ENCODE data around the gene ADCY5.

ADCY5 gene

GRCh38 chr3:123321806-123322205, 127.1 kb downstream of the ADCY5 start:
- DNase-seq = no peak

- no peak for DNase-seq
Measured at GRCh38 chr3:123320221-123320620, 128.7 kb downstream of the ADCY5 start.

GRCh38 chr3:123319760-123320159, 129.1 kb downstream of the ADCY5 start:
- DNase-seq = no peak

- DNase-seq = no peak
Measured at GRCh38 chr3:123318374-123318773, 130.5 kb downstream of the ADCY5 start.

- no peak for DNase-seq
Measured at GRCh38 chr3:123317716-123318115, 131.2 kb downstream of the ADCY5 start.

GRCh38 chr3:123315271-123315595, 133.7 kb downstream of the ADCY5 start:
- DNase-seq = no peak

GRCh38 chr3:123314359-123315270, 134.3 kb downstream of the ADCY5 start:
- DNase-seq = no peak

GRCh38 chr3:123313889-123314288, 135.0 kb downstream of the ADCY5 start:
- DNase-seq = no peak

- DNase-seq = no peak
Measured at GRCh38 chr3:123312331-123313265, 136.3 kb downstream of the ADCY5 start.

- no peak for DNase-seq
Measured at GRCh38 chr3:123311201-123311600, 137.7 kb downstream of the ADCY5 start.

GRCh38 chr3:123310741-123311140, 138.1 kb downstream of the ADCY5 start:
- DNase-seq = no peak

- no peak for DNase-seq
Measured at GRCh38 chr3:123310186-123310585, 138.7 kb downstream of the ADCY5 start.

- no peak for DNase-seq
Measured at GRCh38 chr3:123307064-123307463, 141.8 kb downstream of the ADCY5 start.

- DNase-seq = no peak
Measured at GRCh38 chr3:123305192-123305591, 143.7 kb downstream of the ADCY5 start.

- DNase-seq = no peak
Measured at GRCh38 chr3:123303976-123304560, 144.8 kb downstream of the ADCY5 start.

GRCh38 chr3:123302961-123303360, 145.9 kb downstream of the ADCY5 start:
- DNase-seq = no peak

GRCh38 chr3:123301331-123302184, 147.3 kb downstream of the ADCY5 start:
- no peak for DNase-seq

GRCh38 chr3:123300583-123300982, 148.3 kb downstream of the ADCY5 start:
- no peak for DNase-seq

- DNase-seq = no peak
Measured at GRCh38 chr3:123300056-123300455, 148.8 kb downstream of the ADCY5 start.

GRCh38 chr3:123299581-123299980, 149.3 kb downstream of the ADCY5 start:
- no peak for DNase-seq

- no peak for DNase-seq
Measured at GRCh38 chr3:123298903-123299302, 150.0 kb downstream of the ADCY5 start.

GRCh38 chr3:123297627-123297899, 151.3 kb downstream of the ADCY5 start:
- DNase-seq = no peak
